ENCODE measurements around the gene ORMDL2. TPM values are rescaled to one million over a fixed set of nuclear protein-coding genes. Genes with fewer than 3 reads are reported as not detected.

The ORMDL2 gene
- total and polyA plus RNA-seq, 2 donors (not counting 3 experiments of a cell fraction or from before 2014, with no cell fraction given) = 55.0 to 70.4 TPM

GRCh38 chr12:55809274-55809673 lies 8.6 kb upstream of the ORMDL2 start:
- TF ChIP-seq MAX (IDR thresholded peaks at IDR 0.05; ENCODE audit: insufficient read depth, insufficient read length) (no peak), MYC (IDR thresholded peaks at IDR 0.05; ENCODE audit: low read depth, low read length) (no peak), JUN (IDR thresholded peaks at IDR 0.05; ENCODE audit: borderline replicate concordance, insufficient read depth, insufficient read length, low read depth) (no peak), POLR2AphosphoS5 (IDR thresholded peaks at IDR 0.05; ENCODE audit: insufficient read depth, low read depth, low read length) (no peak), POLR2A (IDR thresholded peaks at IDR 0.05; ENCODE audit: low read depth, low read length) (no peak), FOS (IDR thresholded peaks at IDR 0.05; ENCODE audit: borderline replicate concordance, insufficient read depth, low read length) (no peak), CTCF (IDR thresholded peaks at IDR 0.05; ENCODE audit: extremely low read depth in 1 of 2, insufficient read depth in 1 of 2, low read depth in 1 of 2, low read length in 2 of 2) (no peak), GATA2 (IDR thresholded peaks at IDR 0.05; ENCODE audit: insufficient read depth, insufficient read length, low read depth, low read length) (no peak), EZH2 (IDR thresholded peaks at IDR 0.05; ENCODE audit: borderline replicate concordance, low read depth, low read length, severe bottlenecking) (no peak)
- POLR2A ChIA-PET = no interaction called here

More at GRCh38 chr12:55809274-55809673, 8.6 kb upstream of the ORMDL2 start:
- dilution Hi-C loops (cut with MboI; ENCODE audit: extremely low pct_ligation_motif_present, low sequenced_read_pairs) (no loop called here), intact Hi-C loops (cut with micrococcal nuclease) (no loop called here)
- FAIRE-seq (no peak), DNase-seq (ENCODE audit: low read depth, low spot score) (no peak)
- no peaks in the 10 kb centered on the region for H3K9me3 ChIP-seq (replicated peaks; ENCODE audit: control insufficient read depth, insufficient read depth, low read length)
- H3K4me1 ChIP-seq (ENCODE audit: control insufficient read depth, extremely low read depth, insufficient read depth, low read length) = no peaks in the 10 kb centered on the region
- no peaks in the 10 kb centered on the region for H3K9me1 ChIP-seq (replicated peaks; ENCODE audit: control insufficient read depth, extremely low read depth, insufficient read depth, low read length)
- no peak overlapping the region for H3K27ac ChIP-seq (ENCODE audit: insufficient read depth, low read depth, low read length)
- CTCF ChIA-PET = interaction anchor here (1.2 kb wide), 1 partner anchor 131 kb away, joined by 5 read pairs; no protein-coding TSS in a partner anchor
- BruUV-seq (replicated peaks) = no TSS peak
- no peak overlapping the region for H3K4me2 ChIP-seq (ENCODE audit: insufficient read depth, low read length)
- H3K27me3 ChIP-seq (ENCODE audit: control insufficient read depth in 2 of 2, insufficient read depth in 2 of 2, low read length in 2 of 2) = no peaks in the 10 kb centered on the region
- H3K9ac ChIP-seq (replicated peaks; ENCODE audit: extremely low read depth, insufficient read depth, low read length) = no peak overlapping the region
- H4K20me1 ChIP-seq (replicated peaks; ENCODE audit: control insufficient read depth, extremely low read depth, insufficient read depth, low read length) = peaks cover 11% of the 10 kb centered on the region
- no peak overlapping the region for H2AFZ ChIP-seq (ENCODE audit: low read depth, low read length)
- H3K36me3 ChIP-seq (ENCODE audit: control insufficient read depth in 2 of 2, extremely low read depth in 1 of 2, insufficient read depth in 2 of 2, low read length in 2 of 2) = peaks cover 5 to 9% of the 10 kb centered on the region in 2 experiments
- peaks cover 91% of the 10 kb centered on the region for H3K79me2 ChIP-seq (ENCODE audit: control insufficient read depth, insufficient read depth, low read length)
- H3K4me3 ChIP-seq (replicated peaks in 1 of 3; ENCODE audit: insufficient read depth in 1 of 3, low read depth in 1 of 3, low read length in 3 of 3) = no peak overlapping the region
